Stimulated activated naive CD4-positive, alpha-beta T cell (primary cell): ENCODE measurements around the gene PROSER2.

ENCODE experiments used
- DNase-seq, 6 experiments: peaks; one replicate each; lab custom pipeline; 2025; lab: John Stamatoyannopoulos, UW

The PROSER2 gene

GRCh38 chr10:11823122-11823988 is at the start of gene PROSER2:
TSS of gene PROSER2 (plus strand) at chr10:11823356. CDS start at chr10:11852078, 28,722 bp downstream.
- DNase-seq = peak in 5 of 6 experiments; percentile 5 to 62 (median 25)

- no peak for DNase-seq
Measured at GRCh38 chr10:11773761-11774441, 49.3 kb upstream of the PROSER2 start.

- DNase-seq = no peak
Measured at GRCh38 chr10:11775412-11775811, 47.7 kb upstream of the PROSER2 start.

DNA sequence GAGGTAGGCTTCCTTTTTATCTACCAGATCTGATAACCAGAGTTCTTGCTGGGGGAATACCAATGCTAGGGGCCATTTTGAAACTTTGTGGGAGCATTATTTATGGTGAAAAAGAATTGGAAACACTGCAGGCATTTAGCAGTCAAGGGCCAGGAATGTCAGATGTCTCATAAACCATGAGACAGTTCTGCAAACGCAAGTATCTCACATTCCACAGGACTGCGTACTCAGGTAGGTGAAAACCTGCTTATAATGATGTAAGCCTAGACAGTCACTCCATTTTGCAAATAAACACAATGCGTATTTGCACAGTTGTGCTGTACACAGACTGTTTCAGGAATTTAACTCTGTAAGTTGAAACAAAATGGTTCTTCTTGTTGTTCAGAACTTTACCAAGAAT is 47.1 kb upstream of the PROSER2 start:
- no peak for DNase-seq

- DNase-seq = no peak
Measured at GRCh38 chr10:11781114-11781513, 42.0 kb upstream of the PROSER2 start.

DNA sequence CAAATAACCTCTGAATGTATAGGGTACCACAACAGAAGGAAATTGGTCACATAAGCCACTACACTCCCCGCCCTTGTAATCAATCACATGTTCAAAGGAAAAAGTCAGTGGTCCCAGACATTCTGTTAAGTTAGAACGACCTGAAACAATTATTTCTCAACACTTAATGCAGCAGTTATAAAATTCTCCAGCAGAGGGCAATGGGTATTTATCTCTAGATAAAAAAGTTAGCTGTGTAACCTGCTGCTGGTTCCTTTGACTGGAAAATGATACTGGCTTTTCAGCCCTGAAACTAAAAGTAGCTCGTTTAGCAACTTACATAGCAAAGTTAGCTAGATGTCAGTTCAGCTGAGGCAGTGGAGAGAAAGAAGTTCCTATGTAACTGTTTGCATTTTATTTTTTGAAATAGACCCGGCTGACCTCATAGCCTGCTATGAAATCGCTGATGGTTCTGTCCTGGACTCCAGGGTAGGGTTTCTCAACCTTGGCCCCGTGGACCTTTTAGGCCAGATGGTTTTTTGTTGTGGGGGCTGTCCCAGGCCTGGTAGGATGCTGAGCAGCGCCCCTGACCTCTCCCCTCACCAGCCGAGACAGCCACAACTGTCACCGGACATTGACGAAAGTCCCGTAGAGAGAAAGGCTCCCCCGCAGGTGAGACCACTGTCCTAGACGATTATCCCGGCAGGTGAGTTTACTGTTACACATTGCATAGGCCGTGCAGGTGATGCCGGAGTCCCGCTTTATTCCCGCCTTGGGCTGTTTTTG is 40.2 kb upstream of the PROSER2 start:
- DNase-seq = peak in 3 of 6 experiments; percentile 11 to 54 (median 53)

DNA sequence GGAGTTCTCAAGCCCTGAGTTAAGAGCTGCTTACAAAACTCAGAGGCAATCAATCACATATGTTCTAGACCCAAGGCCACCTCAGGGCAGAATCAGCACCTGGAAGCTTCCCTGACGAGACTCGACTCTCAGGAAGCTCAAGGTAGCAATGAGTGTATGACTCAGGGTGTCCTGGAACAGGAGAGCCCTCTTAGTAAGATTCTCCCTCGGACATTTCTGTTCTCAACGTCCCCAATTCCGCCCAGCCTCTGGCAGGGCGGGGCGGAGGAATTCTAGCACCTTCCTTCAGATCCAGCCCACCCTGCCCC is 39.6 kb upstream of the PROSER2 start:
- DNase-seq = no peak

- DNase-seq = no peak
Measured at GRCh38 chr10:11787374-11787773, 35.8 kb upstream of the PROSER2 start.

- no peak for DNase-seq
Measured at GRCh38 chr10:11787846-11788245, 35.3 kb upstream of the PROSER2 start.

DNA sequence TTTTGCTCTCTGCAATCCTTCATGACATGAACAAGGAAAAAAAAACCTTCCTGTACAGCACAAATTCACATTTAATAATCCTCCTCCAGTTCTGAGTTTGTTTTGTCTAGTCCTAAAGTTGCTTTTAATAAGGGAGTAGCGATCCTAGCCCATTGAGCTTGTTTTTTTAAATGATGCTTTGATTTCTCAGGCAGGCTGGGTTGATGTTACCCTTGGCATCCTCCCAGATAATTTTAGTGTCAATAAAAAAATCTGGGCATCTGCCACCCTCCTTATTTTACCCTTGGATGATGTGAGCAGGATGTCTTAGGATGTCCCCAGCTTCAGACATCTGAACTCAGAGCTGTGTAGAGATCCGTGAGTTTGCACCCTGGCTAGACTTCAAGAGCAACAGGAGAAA is 33.9 kb upstream of the PROSER2 start:
- no peak for DNase-seq

DNA sequence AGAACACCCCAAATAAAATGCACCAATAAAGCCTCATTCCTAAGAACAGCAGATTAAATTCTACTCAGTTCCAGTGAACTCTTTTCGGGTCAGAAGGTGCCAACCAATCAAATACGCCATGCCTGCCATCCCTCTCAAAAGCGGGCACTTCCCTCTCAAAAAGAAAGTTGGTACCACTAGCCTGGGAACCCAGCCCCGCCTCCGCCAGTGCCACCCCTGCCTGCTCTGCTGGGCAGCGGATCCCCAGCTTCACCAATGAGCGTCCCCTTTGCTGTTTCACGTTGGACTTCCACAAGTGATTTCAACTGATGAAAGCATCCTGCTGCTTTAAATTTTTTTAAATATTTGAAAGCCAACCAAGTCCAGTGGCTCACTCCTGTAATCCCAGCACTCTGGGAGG is 33.2 kb upstream of the PROSER2 start:
- no peak for DNase-seq

DNA sequence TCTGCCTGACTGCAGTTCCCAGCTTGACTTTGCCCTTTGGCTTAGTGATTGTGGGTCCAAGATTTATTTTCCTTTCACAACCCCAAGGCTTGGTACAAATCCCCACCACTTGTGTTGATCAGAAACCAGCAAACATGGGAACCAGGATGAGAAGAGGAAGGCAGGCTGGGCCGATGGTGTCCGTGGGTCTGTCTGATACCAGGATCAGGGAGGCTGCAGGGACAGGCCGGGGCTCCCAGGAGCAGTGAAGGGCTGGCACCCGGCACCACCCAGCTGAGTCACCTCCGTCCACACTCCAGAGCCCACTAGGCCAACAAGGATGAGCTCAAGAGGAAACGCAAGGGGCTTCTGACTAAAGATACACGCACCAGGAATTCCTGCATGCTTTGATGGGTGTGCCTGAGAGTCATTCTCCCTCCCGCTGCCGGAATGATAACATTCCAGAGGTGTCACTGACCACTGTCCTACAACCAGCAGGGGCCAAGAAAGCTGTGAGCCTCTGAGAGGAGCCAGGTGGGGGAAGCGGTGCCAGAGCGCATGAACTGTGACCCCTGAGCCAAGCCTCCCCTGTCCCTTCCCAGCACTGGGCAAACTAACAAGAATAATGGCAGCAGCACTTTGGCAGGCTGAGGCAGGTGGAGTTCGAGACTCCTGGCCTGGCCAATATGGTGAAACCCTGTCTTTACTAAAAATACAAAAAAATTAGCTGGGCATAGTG is 29.2 kb upstream of the PROSER2 start:
- no peak for DNase-seq

- DNase-seq = no peak
Measured at GRCh38 chr10:11794566-11794965, 28.6 kb upstream of the PROSER2 start.

DNA sequence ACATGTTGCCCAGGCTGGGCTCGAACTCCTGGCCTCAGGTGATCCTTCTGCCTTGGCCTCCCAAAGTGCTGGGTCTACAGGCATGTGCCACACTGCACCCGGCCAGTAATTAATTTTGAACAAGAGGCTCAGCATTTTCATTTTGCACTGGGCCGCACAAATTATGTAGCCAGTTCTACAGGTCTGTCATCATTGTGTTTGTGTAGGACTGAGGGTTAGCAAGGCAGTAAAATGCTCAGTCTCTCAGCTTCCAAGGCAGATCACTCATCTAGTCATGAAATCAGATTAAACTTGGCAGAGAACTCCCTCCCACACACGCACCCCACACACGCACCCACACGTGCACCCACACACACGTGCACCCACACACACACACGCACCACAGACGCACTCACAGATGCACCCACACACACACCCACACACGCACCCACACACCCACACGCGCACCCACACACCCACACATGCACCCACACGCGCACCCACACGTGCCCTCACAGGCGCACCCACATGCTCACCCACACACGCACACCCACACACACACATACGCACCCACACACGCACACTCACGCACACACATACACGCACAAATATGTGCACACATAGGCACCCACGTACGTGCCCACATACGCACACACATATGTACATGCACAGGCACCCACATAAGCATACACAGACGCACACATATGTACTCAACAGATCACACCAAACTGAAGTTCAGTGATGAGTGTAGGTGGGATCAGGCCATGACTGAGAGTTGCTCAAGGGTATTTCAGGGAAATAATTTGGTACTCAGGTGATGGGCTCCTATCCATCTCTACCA is 27.8 kb upstream of the PROSER2 start:
- no peak for DNase-seq

GRCh38 chr10:11796474-11796873 is 26.7 kb upstream of the PROSER2 start:
- DNase-seq = no peak

GRCh38 chr10:11797281-11797680 is 25.9 kb upstream of the PROSER2 start:
- no peak for DNase-seq

DNA sequence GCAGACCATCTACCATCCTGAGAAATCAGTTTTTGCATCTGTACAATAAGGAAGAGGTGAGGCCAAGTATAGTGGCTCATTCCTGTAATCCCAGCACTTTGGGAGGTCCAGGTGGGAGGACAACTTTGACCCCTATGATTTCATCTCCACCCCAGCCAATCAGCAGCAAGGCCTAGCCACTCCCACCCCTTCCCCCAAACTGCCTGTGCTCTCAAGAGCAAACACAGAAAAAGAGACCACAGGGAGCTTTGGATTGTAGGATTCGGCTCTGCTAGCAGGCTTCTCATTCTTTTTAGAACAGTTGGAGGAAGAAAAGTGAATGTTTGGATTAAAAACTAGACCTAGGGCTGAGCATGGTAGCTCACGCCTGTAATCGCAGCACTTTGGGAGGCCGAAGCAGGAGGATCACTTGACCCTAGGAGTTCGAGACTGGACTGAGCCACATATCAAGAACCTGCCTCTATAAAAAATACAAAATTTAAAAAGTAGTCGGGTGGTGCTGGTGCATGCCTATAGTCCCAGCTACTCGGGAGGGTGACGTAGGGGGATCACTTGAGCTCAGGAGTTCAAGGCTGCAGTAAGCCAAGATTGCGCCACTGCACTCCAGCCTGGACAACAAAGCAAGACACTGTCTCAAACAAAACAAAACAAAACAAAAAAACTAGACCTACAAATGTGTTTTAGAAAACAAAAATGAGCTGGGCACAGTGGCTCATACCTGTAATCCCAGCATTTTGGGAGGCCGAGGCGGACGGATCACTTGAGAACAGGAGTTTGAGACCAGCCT is 25.1 kb upstream of the PROSER2 start:
- no peak for DNase-seq

DNA sequence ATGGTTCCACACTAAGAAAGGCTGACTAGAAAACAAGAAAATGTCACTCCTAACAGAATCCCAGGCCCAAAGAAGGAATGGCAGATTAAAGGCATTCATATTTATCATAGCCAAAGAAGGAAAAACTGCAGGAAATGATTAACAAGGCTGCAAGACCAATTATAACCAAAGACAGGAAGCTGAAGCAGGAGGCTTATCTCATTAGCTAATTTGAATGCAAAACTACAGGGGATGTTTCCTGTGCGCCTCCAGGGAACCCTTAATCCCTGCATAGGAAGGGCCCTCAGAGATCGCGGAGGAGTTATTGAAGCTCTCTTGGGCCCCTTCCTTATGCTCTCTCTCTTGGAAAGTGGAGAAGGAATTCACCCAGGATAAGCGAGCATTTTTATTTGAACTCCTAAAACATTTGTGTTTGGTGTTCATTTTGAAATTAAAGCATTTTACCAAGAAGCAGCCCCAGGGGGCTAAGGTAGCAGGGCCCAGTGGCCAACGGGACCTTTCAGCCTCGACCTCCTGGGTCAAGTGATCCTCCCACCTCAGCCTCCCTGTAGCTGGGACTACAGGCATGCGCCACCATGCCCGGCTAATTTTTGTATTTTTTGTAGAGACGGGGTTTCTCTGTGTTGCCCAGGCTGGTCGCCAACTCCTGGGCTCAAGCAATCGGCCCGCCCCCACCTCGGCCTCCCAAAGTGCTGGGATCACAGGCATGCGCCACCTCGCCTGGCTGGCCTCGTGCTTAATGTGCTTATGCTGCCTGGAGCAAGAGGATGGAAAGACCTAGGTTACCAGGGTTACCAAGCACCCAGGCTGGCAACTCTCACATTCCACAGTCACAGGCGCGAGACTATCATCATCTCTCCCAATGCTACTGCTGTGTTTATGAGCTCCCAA is 24.1 kb upstream of the PROSER2 start:
- no peak for DNase-seq

GRCh38 chr10:11799736-11800080 is 23.4 kb upstream of the PROSER2 start:
- DNase-seq = no peak
